ENCODE results near the gene MGMT. TPM values are rescaled to one million over a fixed set of nuclear protein-coding genes. Genes with fewer than 3 reads are reported as not detected.
A peak's percentile ranks its signal among the peaks of the same experiment; 100 is the strongest.

MGMT gene
- total and polyA plus RNA-seq, 4 donors: 9.9 to 39.6 (median 23.2) TPM

- H3K9me3 ChIP-seq (ENCODE audit: control insufficient read depth in 4 of 4, insufficient read depth in 3 of 4, low read length in 3 of 4): peaks cover 0 to 2% (median 0%) of the 10 kb centered on the region in 4 donors
- WGBS, 2 donors: 76 to 81% methylated on average over 4 of the region's 4 CpGs
- H3K36me3 ChIP-seq (ENCODE audit: control insufficient read depth in 4 of 4, insufficient read depth in 4 of 4, low read length in 4 of 4): no peaks in the 10 kb centered on the region
- DNase-seq (no peak), ATAC-seq (ENCODE audit: insufficient read depth, low FRiP score) (no peak)
- no peak overlapping the region for H3K27ac ChIP-seq (ENCODE audit: low read depth in 1 of 2, low read length in 1 of 2)
- H3K4me1 ChIP-seq (ENCODE audit: control insufficient read depth in 5 of 5, insufficient read depth in 5 of 5, low read length in 5 of 5): peaks cover 0 to 19% (median 0%) of the 10 kb centered on the region in 5 donors
- no peak for TF ChIP-seq CTCF (IDR thresholded peaks at IDR 0.05; ENCODE audit: control extremely low read depth, extremely low read depth)
- no peak overlapping the region for H3K9ac ChIP-seq (ENCODE audit: insufficient read depth in 1 of 2, low read length in 2 of 2)
- no peak overlapping the region for H3K4me3 ChIP-seq
- no peaks in the 10 kb centered on the region for H3K27me3 ChIP-seq (ENCODE audit: control insufficient read depth in 3 of 3, insufficient read depth in 3 of 3, low read length in 2 of 3)
Measured at GRCh38 chr10:129694184-129694583, 227.1 kb downstream of the MGMT start.

GRCh38 chr10:129694691-129695243 lies 227.7 kb downstream of the MGMT start:
- H3K36me3 ChIP-seq (ENCODE audit: control insufficient read depth in 4 of 4, insufficient read depth in 4 of 4, low read length in 4 of 4): no peaks in the 10 kb centered on the region
- H3K9me3 ChIP-seq (ENCODE audit: control insufficient read depth in 4 of 4, insufficient read depth in 3 of 4, low read length in 3 of 4): peaks cover 0 to 2% (median 0%) of the 10 kb centered on the region in 4 donors
- H3K27me3 ChIP-seq (ENCODE audit: control insufficient read depth in 3 of 3, insufficient read depth in 3 of 3, low read length in 2 of 3): no peaks in the 10 kb centered on the region
- H3K27ac ChIP-seq (ENCODE audit: low read depth in 1 of 2, low read length in 1 of 2): no peak overlapping the region
- ATAC-seq (ENCODE audit: insufficient read depth, low FRiP score) (no peak), DNase-seq (peak; percentile 83 to 96 (median 95))
- 74 to 86% methylated on average over 5 of the region's 5 CpGs for WGBS, 2 donors
- H3K4me1 ChIP-seq (ENCODE audit: control insufficient read depth in 5 of 5, insufficient read depth in 5 of 5, low read length in 5 of 5): peaks cover 0 to 19% (median 0%) of the 10 kb centered on the region in 5 donors
- H3K9ac ChIP-seq (ENCODE audit: insufficient read depth in 1 of 2, low read length in 2 of 2): no peak overlapping the region
- TF ChIP-seq CTCF (IDR thresholded peaks at IDR 0.05; ENCODE audit: control extremely low read depth, extremely low read depth): no peak
- no peak overlapping the region for H3K4me3 ChIP-seq

GRCh38 chr10:129695671-129696070 lies 228.6 kb downstream of the MGMT start:
- 83 to 90% methylated on average over 13 of the region's 13 CpGs for WGBS, 2 donors
- peaks cover 0 to 19% (median 0%) of the 10 kb centered on the region in 5 donors for H3K4me1 ChIP-seq (ENCODE audit: control insufficient read depth in 5 of 5, insufficient read depth in 5 of 5, low read length in 5 of 5)
- no peak overlapping the region for H3K27ac ChIP-seq (ENCODE audit: low read depth in 1 of 2, low read length in 1 of 2)
- ATAC-seq (ENCODE audit: insufficient read depth, low FRiP score) (no peak), DNase-seq (no peak)
- H3K9me3 ChIP-seq (ENCODE audit: control insufficient read depth in 4 of 4, insufficient read depth in 3 of 4, low read length in 3 of 4): peaks cover 0 to 2% (median 0%) of the 10 kb centered on the region in 4 donors
- TF ChIP-seq CTCF (IDR thresholded peaks at IDR 0.05; ENCODE audit: control extremely low read depth, extremely low read depth): no peak
- no peak overlapping the region for H3K4me3 ChIP-seq
- H3K36me3 ChIP-seq (ENCODE audit: control insufficient read depth in 4 of 4, insufficient read depth in 4 of 4, low read length in 4 of 4): no peaks in the 10 kb centered on the region
- H3K27me3 ChIP-seq (ENCODE audit: control insufficient read depth in 3 of 3, insufficient read depth in 3 of 3, low read length in 2 of 3): no peaks in the 10 kb centered on the region
- H3K9ac ChIP-seq (ENCODE audit: insufficient read depth in 1 of 2, low read length in 2 of 2): no peak overlapping the region

- H3K36me3 ChIP-seq (ENCODE audit: control insufficient read depth in 4 of 4, insufficient read depth in 4 of 4, low read length in 4 of 4): no peaks in the 10 kb centered on the region
- H3K9me3 ChIP-seq (ENCODE audit: control insufficient read depth in 4 of 4, insufficient read depth in 3 of 4, low read length in 3 of 4): peaks cover 0 to 2% (median 0%) of the 10 kb centered on the region in 4 donors
- DNase-seq (no peak), ATAC-seq (ENCODE audit: insufficient read depth, low FRiP score) (no peak)
- TF ChIP-seq CTCF (IDR thresholded peaks at IDR 0.05; ENCODE audit: control extremely low read depth, extremely low read depth): no peak
- H3K27me3 ChIP-seq (ENCODE audit: control insufficient read depth in 3 of 3, insufficient read depth in 3 of 3, low read length in 2 of 3): no peaks in the 10 kb centered on the region
- no peak overlapping the region for H3K9ac ChIP-seq (ENCODE audit: insufficient read depth in 1 of 2, low read length in 2 of 2)
- no peak overlapping the region for H3K4me3 ChIP-seq
- H3K4me1 ChIP-seq (ENCODE audit: control insufficient read depth in 5 of 5, insufficient read depth in 5 of 5, low read length in 5 of 5): peaks cover 0 to 19% (median 0%) of the 10 kb centered on the region in 5 donors
- 92 to 98% methylated on average over 7 of the region's 7 CpGs for WGBS, 2 donors
- H3K27ac ChIP-seq (ENCODE audit: low read depth in 1 of 2, low read length in 1 of 2): no peak overlapping the region
Measured at GRCh38 chr10:129696636-129697035, 229.6 kb downstream of the MGMT start.
